Endothelial cell of umbilical vein (primary cell): ENCODE results near the gene WASHC2C. TPM values are rescaled to one million over a fixed set of nuclear protein-coding genes. Genes with fewer than 3 reads are reported as not detected.
"Not testable (repeated sequence)": the region's sequence is repeated elsewhere in the genome, so short reads cannot be mapped to it uniquely, and the experiment has no call there.

Experiments
- BruUV-seq: library from RNA; stranded (reverse); fragments of 400-500 nt; replicated peaks from 2 replicates; lab custom pipeline; 2021; lab: Mats Ljungman, UMichigan
- CTCF ChIA-PET: fragments of 300-600, 350-600 bp; sonication (Branson Sonifier 250); formaldehyde crosslinking; loops from one replicate; lab custom pipeline; 2021; ENCODE audit warnings: antibody characterized with exemption, inconsistent platforms; lab: Charles Lee
- POLR2A ChIA-PET: fragments of 300-600, 350-600 bp; sonication (Branson Sonifier 250); formaldehyde crosslinking; loops from one replicate; lab custom pipeline; 2021; ENCODE audit warnings: antibody characterized with exemption, inconsistent platforms; lab: Charles Lee
- DNase-seq: peaks from one replicate; pipeline ENCODE4 v3.0.0-alpha.2; 2011; ENCODE audit warnings: low read depth, low spot score
- FAIRE-seq: peaks from 2 replicates; lab custom pipeline; 2011; peaks lifted over from hg19 to GRCh38; lab: Jason Lieb, UNC
- H2AFZ ChIP-seq: 2 replicates; pipeline ENCODE4 v1.6.0; 2012; ENCODE audit warnings: low read depth, low read length, control low read depth, inconsistent platforms
- H3K27ac ChIP-seq: 2 replicates; pipeline ENCODE4 v1.5.1; 2011; ENCODE audit warnings: low read depth, mild to moderate bottlenecking, control low read depth, low read length, moderate library complexity; ENCODE audit not compliant: insufficient read depth
- H3K27me3 ChIP-seq, 2 experiments: 2 replicates each; pipeline versions ENCODE4 v1.6.0 to v1.6.1; 2011; ENCODE audit warnings: low read length in 2 of 2, mixed read lengths in 1 of 2; ENCODE audit not compliant: control insufficient read depth in 2 of 2, insufficient read depth in 2 of 2
- H3K36me3 ChIP-seq, 2 experiments: 2 replicates in 1 of 2; 3 replicates in 1 of 2; pipeline ENCODE4 v1.5.1; 2011; ENCODE audit warnings: low read length in 2 of 2, mild to moderate bottlenecking in 1 of 2, moderate library complexity in 1 of 2; ENCODE audit not compliant: control insufficient read depth in 2 of 2, insufficient read depth in 2 of 2; ENCODE audit errors: extremely low read depth in 1 of 2
- H3K4me1 ChIP-seq: 3 replicates; pipeline ENCODE4 v1.5.1; 2011; ENCODE audit warnings: mild to moderate bottlenecking, low read length; ENCODE audit not compliant: control insufficient read depth, insufficient read depth; ENCODE audit errors: extremely low read depth
- H3K4me2 ChIP-seq: 2 replicates; pipeline ENCODE4 v1.6.1; 2011; ENCODE audit warnings: low read length, control low read depth, mixed read lengths; ENCODE audit not compliant: insufficient read depth
- H3K4me3 ChIP-seq, 3 experiments: fragments of 200-600 bp in 1 of 3; sonication (generic), shearing (Covaris generic) in 1 of 3; replicated peaks in 1 of 3; 2 replicates each; pipeline ENCODE4 v1.5.1; 2011 to 2016; ENCODE audit warnings: control low read depth in 3 of 3, low read length in 3 of 3, mild to moderate bottlenecking in 2 of 3, inconsistent platforms in 1 of 3, low read depth in 1 of 3, moderate library complexity in 1 of 3; ENCODE audit not compliant: insufficient read depth in 1 of 3
- H3K79me2 ChIP-seq: 2 replicates; pipeline ENCODE4 v1.6.0; 2012; ENCODE audit warnings: low read length, inconsistent platforms; ENCODE audit not compliant: control insufficient read depth, insufficient read depth
- H3K9ac ChIP-seq: replicated peaks from 2 replicates; pipeline ENCODE3; 2011; ENCODE audit warnings: low read length, control low read depth; ENCODE audit not compliant: insufficient read depth; ENCODE audit errors: extremely low read depth
- H3K9me1 ChIP-seq: replicated peaks from 3 replicates; pipeline ENCODE4 v1.6.0; 2011; ENCODE audit warnings: mild to moderate bottlenecking, low read length; ENCODE audit not compliant: control insufficient read depth, insufficient read depth; ENCODE audit errors: extremely low read depth
- H3K9me3 ChIP-seq: replicated peaks from 2 replicates; pipeline ENCODE4 v1.5.1; 2012; ENCODE audit warnings: low read length, inconsistent platforms; ENCODE audit not compliant: control insufficient read depth, insufficient read depth
- H4K20me1 ChIP-seq: replicated peaks from 2 replicates; pipeline ENCODE3; 2011; ENCODE audit warnings: mild to moderate bottlenecking, low read length; ENCODE audit not compliant: control insufficient read depth, insufficient read depth; ENCODE audit errors: extremely low read depth
- dilution Hi-C: fragments of 300-500 bp; cut with MboI; formaldehyde crosslinking; loops from one replicate; pipeline ENCODE4 v1.15.0; 2019; ENCODE audit warnings: low sequenced_read_pairs; ENCODE audit not compliant: extremely low pct_ligation_motif_present
- intact Hi-C: fragments of 100-400 bp; cut with micrococcal nuclease; formaldehyde crosslinking; loops from one replicate; pipeline ENCODE4 v1.10.0; 2022
- polyA plus RNA-seq, 4 experiments: library from polyadenylated mRNA; depleted of rRNA in 3 of 4; stranded (reverse) in 3 of 4; unstranded in 1 of 4; fragments of >200 nt; gene quantifications; 2 replicates each; pipeline versions ENCODE4 v1.2.1 to v1.2.3, GENCODE V29; 2011 to 2012; ENCODE audit warnings: missing spikeins in 1 of 4
- total RNA-seq: library from RNA; stranded (reverse); gene quantifications from 2 replicates; pipeline ENCODE4 v1.2.3, GENCODE V29; 2021

The WASHC2C gene
- total and polyA plus RNA-seq, 2 donors (not counting 3 experiments of a cell fraction or from before 2014, with no cell fraction given), result 13.9 to 48.6 TPM

- POLR2A ChIA-PET, H3K27ac ChIP-seq, H3K9me1 ChIP-seq, dilution Hi-C loops, FAIRE-seq, CTCF ChIA-PET, H3K4me1 ChIP-seq, H4K20me1 ChIP-seq, H3K27me3 ChIP-seq, H3K9me3 ChIP-seq, H3K79me2 ChIP-seq, H3K36me3 ChIP-seq, H3K9ac ChIP-seq, H3K4me2 ChIP-seq, DNase-seq, H2AFZ ChIP-seq, BruUV-seq, H3K4me3 ChIP-seq, intact Hi-C loops: not testable (repeated sequence)
These were observed 30.8 kb downstream of the WASHC2C start for GRCh38 chr10:45757661-45758396.

- H3K27ac ChIP-seq, FAIRE-seq, intact Hi-C loops, H3K9ac ChIP-seq, CTCF ChIA-PET, H2AFZ ChIP-seq, H3K4me3 ChIP-seq, H4K20me1 ChIP-seq, BruUV-seq, H3K9me3 ChIP-seq, H3K4me1 ChIP-seq, dilution Hi-C loops, H3K9me1 ChIP-seq, H3K79me2 ChIP-seq, H3K27me3 ChIP-seq, H3K4me2 ChIP-seq, DNase-seq, POLR2A ChIA-PET, H3K36me3 ChIP-seq: not testable (repeated sequence)
These were observed 34.6 kb downstream of the WASHC2C start for GRCh38 chr10:45761622-45762021.

- dilution Hi-C loops, H3K9me3 ChIP-seq, H3K4me3 ChIP-seq, H3K79me2 ChIP-seq, H3K27ac ChIP-seq, H2AFZ ChIP-seq, BruUV-seq, H3K9me1 ChIP-seq, DNase-seq, FAIRE-seq, H3K27me3 ChIP-seq, intact Hi-C loops, H4K20me1 ChIP-seq, CTCF ChIA-PET, H3K4me1 ChIP-seq, H3K9ac ChIP-seq, POLR2A ChIA-PET, H3K4me2 ChIP-seq, H3K36me3 ChIP-seq: not testable (repeated sequence)
These were observed 36.0 kb downstream of the WASHC2C start for GRCh38 chr10:45763037-45763436.

- POLR2A ChIA-PET, intact Hi-C loops, CTCF ChIA-PET, DNase-seq, dilution Hi-C loops, H3K4me1 ChIP-seq, H3K9ac ChIP-seq, H3K9me3 ChIP-seq, H3K27ac ChIP-seq, H3K27me3 ChIP-seq, H2AFZ ChIP-seq, FAIRE-seq, H3K4me3 ChIP-seq, H3K36me3 ChIP-seq, H3K9me1 ChIP-seq, H3K4me2 ChIP-seq, H4K20me1 ChIP-seq, BruUV-seq, H3K79me2 ChIP-seq: not testable (repeated sequence)
These were observed 41.3 kb downstream of the WASHC2C start for GRCh38 chr10:45768334-45768733.
